IMR-90 (cell line): ENCODE measurements around the gene KLHL3. TPM values are rescaled to one million over a fixed set of nuclear protein-coding genes. Genes with fewer than 3 reads are reported as not detected.

Experiments
- ATAC-seq: fragments of 200-7000 bp; cut with Tn5 transposase; 2 replicates; pipeline ENCODE4 v1.9.1; 2020; ENCODE audit warnings: low read depth, mild to moderate bottlenecking, moderate library complexity
- BruUV-seq: library from RNA; stranded (reverse); fragments of 400-500 nt; replicated peaks from 2 replicates; lab custom pipeline; 2021; lab: Mats Ljungman, UMichigan
- CTCF ChIA-PET: fragments of 300-600 bp; formaldehyde crosslinking; extraction: SDS; loops from one replicate; lab custom pipeline; 2021; ENCODE audit warnings: antibody characterized with exemption; lab: Yijun Ruan, JAX
- POLR2A ChIA-PET: fragments of 300-600 bp; sonication (Branson Sonifier 250); formaldehyde crosslinking; loops from one replicate; lab custom pipeline; 2022; ENCODE audit warnings: antibody characterized with exemption; ENCODE audit not compliant: unreplicated experiment; lab: Charles Lee
- DNase-seq: peaks from one replicate; pipeline ENCODE4 v3.0.0; 2013
- H2AFZ ChIP-seq: replicated peaks from 2 replicates; pipeline ENCODE3; 2013; ENCODE audit warnings: low read length, mild to moderate bottlenecking; ENCODE audit not compliant: poor library complexity
- H2AK5ac ChIP-seq: 2 replicates; pipeline ENCODE4 v1.6.1; 2013; ENCODE audit warnings: low read depth, low read length, inconsistent platforms
- H2AK9ac ChIP-seq: replicated peaks from 2 replicates; pipeline ENCODE3; 2013; ENCODE audit warnings: mild to moderate bottlenecking, low read depth, low read length, moderate library complexity; ENCODE audit not compliant: poor library complexity
- H2BK120ac ChIP-seq: 2 replicates; pipeline ENCODE4 v1.6.1; 2013; ENCODE audit warnings: low read depth, low read length, inconsistent platforms
- H2BK15ac ChIP-seq: 3 replicates; pipeline ENCODE4 v1.6.1; 2013; ENCODE audit warnings: low read depth, low read length, inconsistent platforms
- H2BK20ac ChIP-seq: 2 replicates; pipeline ENCODE4 v1.6.1; 2013; ENCODE audit warnings: low read depth, mild to moderate bottlenecking, inconsistent platforms, low read length, moderate library complexity
- H2BK5ac ChIP-seq: 2 replicates; pipeline ENCODE4 v1.6.1; 2013; ENCODE audit warnings: mild to moderate bottlenecking, low read depth, low read length, inconsistent platforms; ENCODE audit not compliant: poor library complexity, severe bottlenecking
- H3K14ac ChIP-seq: replicated peaks from 2 replicates; pipeline ENCODE4 v1.6.1; 2013; ENCODE audit warnings: low read depth, low read length, inconsistent platforms
- H3K18ac ChIP-seq: 2 replicates; pipeline ENCODE4 v1.6.1; 2013; ENCODE audit warnings: low read depth, low read length, control low read depth
- H3K23ac ChIP-seq: 2 replicates; pipeline ENCODE4 v1.6.1; 2013; ENCODE audit warnings: low read depth, low read length, inconsistent platforms
- H3K27ac ChIP-seq: 2 replicates; pipeline ENCODE4 v1.5.1; 2013; ENCODE audit warnings: mild to moderate bottlenecking, control low read depth, low read length; ENCODE audit not compliant: insufficient read depth
- H3K27me3 ChIP-seq: 2 replicates; pipeline ENCODE4 v1.6.1; 2013; ENCODE audit warnings: low read length; ENCODE audit not compliant: control insufficient read depth, insufficient read depth
- H3K36me3 ChIP-seq: 2 replicates; pipeline ENCODE4 v1.6.1; 2013; ENCODE audit warnings: low read length, mixed read lengths; ENCODE audit not compliant: control insufficient read depth, insufficient read depth
- H3K4ac ChIP-seq: 2 replicates; pipeline ENCODE4 v1.6.1; 2013; ENCODE audit warnings: low read depth, low read length, inconsistent platforms
- H3K4me1 ChIP-seq: 2 replicates; pipeline ENCODE4 v1.6.1; 2013; ENCODE audit warnings: low read length, mixed read lengths; ENCODE audit not compliant: control insufficient read depth, insufficient read depth
- H3K4me2 ChIP-seq: 2 replicates; pipeline ENCODE4 v1.6.1; 2013; ENCODE audit warnings: low read depth, mild to moderate bottlenecking, control low read depth, low read length, moderate library complexity
- H3K4me3 ChIP-seq: 2 replicates; pipeline ENCODE4 v1.5.1; 2013; ENCODE audit warnings: low read depth, mild to moderate bottlenecking, control low read depth, low read length, moderate library complexity; ENCODE audit not compliant: insufficient read depth
- H3K56ac ChIP-seq: 2 replicates; pipeline ENCODE4 v1.6.1; 2013; ENCODE audit warnings: low read length, inconsistent platforms; ENCODE audit not compliant: insufficient read depth; ENCODE audit errors: extremely low read depth
- H3K79me1 ChIP-seq, 2 experiments: 2 replicates each; pipeline ENCODE4 v1.6.1; 2013; ENCODE audit warnings: low read length in 2 of 2, inconsistent platforms in 1 of 2, low read depth in 1 of 2
- H3K9ac ChIP-seq: 2 replicates; pipeline ENCODE4 v1.6.1; 2013; ENCODE audit warnings: low read depth, low read length, control low read depth
- H3K9me1 ChIP-seq: 2 replicates; pipeline ENCODE4 v1.6.1; 2013; ENCODE audit warnings: low read length, inconsistent platforms; ENCODE audit not compliant: insufficient read depth
- H3K9me3 ChIP-seq: 2 replicates; pipeline ENCODE4 v1.6.1; 2013; ENCODE audit warnings: low read length; ENCODE audit not compliant: control insufficient read depth, insufficient read depth
- H4K20me1 ChIP-seq: 2 replicates; pipeline ENCODE4 v1.6.1; 2013; ENCODE audit warnings: low read length, inconsistent platforms; ENCODE audit not compliant: insufficient read depth
- H4K5ac ChIP-seq: 2 replicates; pipeline ENCODE4 v1.6.1; 2013; ENCODE audit warnings: mild to moderate bottlenecking, low read depth, low read length, control low read depth
- H4K8ac ChIP-seq, 2 experiments: 2 replicates each; pipeline ENCODE4 v1.6.1; 2013; ENCODE audit warnings: low read depth in 2 of 2, low read length in 2 of 2, control low read depth in 1 of 2, inconsistent platforms in 1 of 2
- H4K91ac ChIP-seq: 2 replicates; pipeline ENCODE4 v1.6.1; 2013; ENCODE audit warnings: low read depth, low read length, inconsistent platforms; ENCODE audit not compliant: insufficient read depth
- BHLHE40 ChIP-seq: fragments of 150-350 bp; IDR thresholded peaks from 2 replicates; pipeline ENCODE4 v1.6.1; 2016; ENCODE audit warnings: mild to moderate bottlenecking, low read depth, low read length
- CEBPB ChIP-seq: IDR thresholded peaks from 2 replicates; pipeline ENCODE4 v1.6.1; 2012; ENCODE audit warnings: low read depth, low read length, improper control_type of control experiment
- CHD1 ChIP-seq: IDR thresholded peaks from 2 replicates; pipeline ENCODE4 v1.6.1; 2012; ENCODE audit warnings: low read depth, low read length, improper control_type of control experiment
- FOS ChIP-seq: fragments of 150-350 bp; IDR thresholded peaks from 2 replicates; pipeline ENCODE4 v1.6.1; 2016; ENCODE audit warnings: low read depth, low read length
- MAFK ChIP-seq: IDR thresholded peaks from 2 replicates; pipeline ENCODE4 v1.6.1; 2012; ENCODE audit warnings: low read depth, low read length, improper control_type of control experiment
- MAZ ChIP-seq: IDR thresholded peaks from 2 replicates; pipeline ENCODE4 v1.6.1; 2012; ENCODE audit warnings: low read depth, mild to moderate bottlenecking, low read length, improper control_type of control experiment, moderate library complexity, borderline replicate concordance
- MXI1 ChIP-seq: IDR thresholded peaks from 2 replicates; pipeline ENCODE4 v1.6.1; 2012; ENCODE audit warnings: low read depth, mild to moderate bottlenecking, low read length, moderate library complexity, borderline replicate concordance
- NFE2L2 ChIP-seq: fragments of 150-350 bp; IDR thresholded peaks from 2 replicates; pipeline ENCODE4 v1.6.1; 2016; ENCODE audit warnings: low read depth, mild to moderate bottlenecking, low read length
- POLR2A ChIP-seq: IDR thresholded peaks from 2 replicates; pipeline ENCODE4 v1.6.1; 2012; ENCODE audit warnings: mild to moderate bottlenecking, low read depth, low read length
- RAD21 ChIP-seq: IDR thresholded peaks from 2 replicates; pipeline ENCODE4 v1.6.1; 2012; ENCODE audit warnings: low read length, improper control_type of control experiment
- RCOR1 ChIP-seq: IDR thresholded peaks from 2 replicates; pipeline ENCODE4 v1.6.1; 2012; ENCODE audit warnings: mild to moderate bottlenecking, low read length, improper control_type of control experiment; ENCODE audit not compliant: insufficient replicate concordance
- RFX5 ChIP-seq: IDR thresholded peaks from 2 replicates; pipeline ENCODE4 v1.8.0; 2012; ENCODE audit warnings: low read depth, mild to moderate bottlenecking, low read length, moderate library complexity
- SMC3 ChIP-seq: fragments of 150-350 bp; IDR thresholded peaks from 2 replicates; pipeline ENCODE4 v1.6.1; 2016; ENCODE audit warnings: low read depth, mild to moderate bottlenecking, antibody characterized with exemption, low read length, moderate library complexity
- WGBS, 2 experiments: methylation state at CpG; one replicate each; pipeline versions ENCODE4 v1.1.5 to v1.1.7; 2013; ENCODE audit warnings: missing lambda C conversion rate in 2 of 2; ENCODE audit not compliant: insufficient read length in 1 of 2; ENCODE audit errors: extremely low coverage in 2 of 2; 5-methylcytosine and 5-hydroxymethylcytosine counted together
- dilution Hi-C: fragments of 300-500 bp; cut with HindIII; formaldehyde crosslinking; loops from one replicate; pipeline ENCODE4 v1.14.3; 2018; ENCODE audit warnings: low sequenced_read_pairs; ENCODE audit not compliant: unreplicated experiment
- in situ Hi-C: fragments of 300-500 bp; cut with MboI; formaldehyde crosslinking; loops from 3 replicates; pipeline ENCODE4 v1.14.3; 2019; ENCODE audit warnings: low sequenced_read_pairs, inconsistent platforms, mixed read lengths
- intact Hi-C: fragments of 100-400 bp; cut with micrococcal nuclease; formaldehyde crosslinking; loops from 2 replicates; pipeline ENCODE4 v1.10.0; 2022
- polyA plus RNA-seq, 3 experiments: library from polyadenylated mRNA; depleted of rRNA; stranded (reverse); fragments of >200 nt; gene quantifications; 2 replicates each; pipeline ENCODE4 v1.2.3, GENCODE V29; 2012; ENCODE audit warnings: low replicate concordance in 1 of 3
- total RNA-seq: library from RNA; depleted of rRNA; stranded (reverse); fragments of >200 nt; gene quantifications from 2 replicates; pipeline ENCODE4 v1.2.3, GENCODE V29; 2012
- TF ChIP-seq, protein P1 (sequence below): conservative IDR thresholded peaks from 2 replicates; pipeline ENCODE4 v1.5.1; 2012; ENCODE audit warnings: mild to moderate bottlenecking, low read depth, low read length, improper control_type of control experiment
- TF ChIP-seq, protein P2 (sequence below): fragments of 150-350 bp; IDR thresholded peaks from 2 replicates; pipeline ENCODE4 v1.6.1; 2017; ENCODE audit warnings: mild to moderate bottlenecking, antibody characterized with exemption, low read length, low read depth
- TF ChIP-seq, protein P3 (sequence below): fragments of 150-350 bp; IDR thresholded peaks from 2 replicates; pipeline ENCODE4 v1.6.1; 2016; ENCODE audit warnings: low read depth, mild to moderate bottlenecking, low read length, moderate library complexity, borderline replicate concordance

The KLHL3 gene
- total and polyA plus RNA-seq, 2 of the 4 experiments (the other 2 are of a cell fraction): 2.3 to 4.1 TPM

DNA sequence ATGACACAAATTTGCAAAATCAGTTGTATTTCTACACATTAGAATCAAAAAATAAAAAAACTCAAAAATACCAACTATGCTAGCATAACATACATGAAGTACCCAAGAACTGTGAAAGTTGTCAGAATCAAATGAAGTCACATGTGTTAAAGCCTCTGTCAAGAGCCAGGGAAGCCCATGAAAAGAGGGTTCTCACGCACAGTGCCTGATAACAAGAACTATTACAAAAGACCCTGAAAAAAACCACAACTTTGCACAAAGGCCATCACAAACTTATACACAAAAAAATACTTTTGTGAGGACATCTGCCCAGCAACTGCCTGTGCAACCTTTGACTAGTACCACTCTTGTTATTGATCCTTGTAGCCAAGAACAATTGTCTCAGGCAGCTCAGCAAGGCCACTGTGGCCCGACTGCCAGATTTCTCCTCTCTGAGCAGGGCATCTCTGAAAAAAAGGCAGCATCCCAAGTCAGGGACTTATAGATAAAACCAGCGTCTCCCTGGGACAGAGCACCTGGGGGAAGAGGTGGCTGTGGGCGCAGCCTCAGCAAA is 47.2 kb upstream of the KLHL3 start:
- H2AK9ac ChIP-seq: no peak overlapping the region
- no peaks in the 10 kb centered on the region for H3K4me1 ChIP-seq
- H3K4ac ChIP-seq: no peak overlapping the region
- ChIA-PET POLR2A (no interaction called here), CTCF (no interaction called here)
- H4K5ac ChIP-seq: no peak overlapping the region
- no peak overlapping the region for H2BK15ac ChIP-seq
- no peaks in the 10 kb centered on the region for H4K20me1 ChIP-seq
- H3K14ac ChIP-seq: no peak overlapping the region
- dilution Hi-C loops: no loop called here
- H3K4me3 ChIP-seq: no peak overlapping the region
- in situ Hi-C loops: no loop called here
- no peak overlapping the region for H3K4me2 ChIP-seq
- no peak overlapping the region for H2BK120ac ChIP-seq
- no peak overlapping the region for H3K23ac ChIP-seq
- no peak for DNase-seq
- H3K79me1 ChIP-seq: no peaks in the 10 kb centered on the region
- H4K8ac ChIP-seq: no peak overlapping the region
- no peak overlapping the region for H3K18ac ChIP-seq
- no peak overlapping the region for H4K91ac ChIP-seq
- no peak overlapping the region for H3K56ac ChIP-seq
- WGBS, 2 experiments: 20% methylated on average over 1 of the region's 4 CpGs; no CpG with 5 or more reads in 1 of the 2 experiments
- TF ChIP-seq, protein P1, sequence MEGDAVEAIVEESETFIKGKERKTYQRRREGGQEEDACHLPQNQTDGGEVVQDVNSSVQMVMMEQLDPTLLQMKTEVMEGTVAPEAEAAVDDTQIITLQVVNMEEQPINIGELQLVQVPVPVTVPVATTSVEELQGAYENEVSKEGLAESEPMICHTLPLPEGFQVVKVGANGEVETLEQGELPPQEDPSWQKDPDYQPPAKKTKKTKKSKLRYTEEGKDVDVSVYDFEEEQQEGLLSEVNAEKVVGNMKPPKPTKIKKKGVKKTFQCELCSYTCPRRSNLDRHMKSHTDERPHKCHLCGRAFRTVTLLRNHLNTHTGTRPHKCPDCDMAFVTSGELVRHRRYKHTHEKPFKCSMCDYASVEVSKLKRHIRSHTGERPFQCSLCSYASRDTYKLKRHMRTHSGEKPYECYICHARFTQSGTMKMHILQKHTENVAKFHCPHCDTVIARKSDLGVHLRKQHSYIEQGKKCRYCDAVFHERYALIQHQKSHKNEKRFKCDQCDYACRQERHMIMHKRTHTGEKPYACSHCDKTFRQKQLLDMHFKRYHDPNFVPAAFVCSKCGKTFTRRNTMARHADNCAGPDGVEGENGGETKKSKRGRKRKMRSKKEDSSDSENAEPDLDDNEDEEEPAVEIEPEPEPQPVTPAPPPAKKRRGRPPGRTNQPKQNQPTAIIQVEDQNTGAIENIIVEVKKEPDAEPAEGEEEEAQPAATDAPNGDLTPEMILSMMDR: no peak
- TF ChIP-seq CHD1 (no peak), MAFK (no peak), POLR2A (no peak), SMC3 (no peak), MXI1 (no peak), RFX5 (no peak), RCOR1 (no peak), MAZ (no peak), RAD21 (no peak), BHLHE40 (no peak), FOS (no peak), CEBPB (no peak), NFE2L2 (no peak)
- TF ChIP-seq, protein P2, sequence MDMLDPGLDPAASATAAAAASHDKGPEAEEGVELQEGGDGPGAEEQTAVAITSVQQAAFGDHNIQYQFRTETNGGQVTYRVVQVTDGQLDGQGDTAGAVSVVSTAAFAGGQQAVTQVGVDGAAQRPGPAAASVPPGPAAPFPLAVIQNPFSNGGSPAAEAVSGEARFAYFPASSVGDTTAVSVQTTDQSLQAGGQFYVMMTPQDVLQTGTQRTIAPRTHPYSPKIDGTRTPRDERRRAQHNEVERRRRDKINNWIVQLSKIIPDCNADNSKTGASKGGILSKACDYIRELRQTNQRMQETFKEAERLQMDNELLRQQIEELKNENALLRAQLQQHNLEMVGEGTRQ: no peak
- TF ChIP-seq, protein P3, sequence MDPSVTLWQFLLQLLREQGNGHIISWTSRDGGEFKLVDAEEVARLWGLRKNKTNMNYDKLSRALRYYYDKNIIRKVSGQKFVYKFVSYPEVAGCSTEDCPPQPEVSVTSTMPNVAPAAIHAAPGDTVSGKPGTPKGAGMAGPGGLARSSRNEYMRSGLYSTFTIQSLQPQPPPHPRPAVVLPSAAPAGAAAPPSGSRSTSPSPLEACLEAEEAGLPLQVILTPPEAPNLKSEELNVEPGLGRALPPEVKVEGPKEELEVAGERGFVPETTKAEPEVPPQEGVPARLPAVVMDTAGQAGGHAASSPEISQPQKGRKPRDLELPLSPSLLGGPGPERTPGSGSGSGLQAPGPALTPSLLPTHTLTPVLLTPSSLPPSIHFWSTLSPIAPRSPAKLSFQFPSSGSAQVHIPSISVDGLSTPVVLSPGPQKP: no peak
- H3K27me3 ChIP-seq: peaks cover 4% of the 10 kb centered on the region
- no peak for ATAC-seq
- no peaks in the 10 kb centered on the region for H3K9me3 ChIP-seq
- H2BK5ac ChIP-seq: no peak overlapping the region
- no peak overlapping the region for H2BK20ac ChIP-seq
- no peaks in the 10 kb centered on the region for H3K9me1 ChIP-seq
- BruUV-seq: no TSS peak
- H3K36me3 ChIP-seq: no peaks in the 10 kb centered on the region
- intact Hi-C loops: no loop called here
- no peak overlapping the region for H2AFZ ChIP-seq
- no peak overlapping the region for H2AK5ac ChIP-seq
- no peak overlapping the region for H3K9ac ChIP-seq
- no peak overlapping the region for H3K27ac ChIP-seq
